Tibial artery (tissue), 4 donors: ENCODE measurements around the gene SYNGR2.
A peak's percentile ranks its signal among the peaks of the same experiment; 100 is the strongest.

Experiments
- DNase-seq, 2 donors: peaks; one replicate each; pipeline ENCODE4 v3.0.0-alpha.2; 2019
- H3K27ac ChIP-seq, 2 donors: fragments of 200-600 bp; sonication (generic) in 1 of 2; 1 replicate in 1 of 2; 2 replicates in 1 of 2; pipeline ENCODE4 v1.5.1; 2018 to 2019; ENCODE audit warnings: mild to moderate bottlenecking in 1 of 2
- H3K27me3 ChIP-seq, 2 donors: fragments of 200-600 bp; sonication (generic) in 1 of 2; one replicate each; pipeline versions ENCODE4 v1.5.1 to v1.6.0; 2016 to 2019
- H3K36me3 ChIP-seq, 3 donors: fragments of 200-600 bp; sonication (generic) in 2 of 3; one replicate each; pipeline ENCODE4 v1.5.1; 2016 to 2019; ENCODE audit warnings: mild to moderate bottlenecking in 2 of 3
- H3K4me1 ChIP-seq, 4 donors: fragments of 200-600 bp; sonication (generic) in 2 of 4; 1 replicate in 3 of 4; 2 replicates in 1 of 4; pipeline ENCODE4 v1.5.1; 2016 to 2019
- H3K4me3 ChIP-seq, 2 donors: fragments of 200-600 bp; sonication (generic) in 1 of 2; 1 replicate in 1 of 2; 2 replicates in 1 of 2; pipeline ENCODE4 v1.5.1; 2018 to 2019; ENCODE audit warnings: mild to moderate bottlenecking in 2 of 2
- H3K9me3 ChIP-seq, 3 donors: fragments of 200-600 bp; sonication (generic) in 1 of 3; one replicate each; pipeline ENCODE4 v1.5.1; 2016 to 2019
- intact Hi-C: fragments of 100-400 bp; cut with DNase I; formaldehyde crosslinking; loops from one replicate; pipeline ENCODE4 v1.15.0; 2023; ENCODE audit warnings: low total_unique reads
- TF ChIP-seq, protein P1 (sequence below), 2 experiments: fragments of 200-600 bp in 1 of 2; fragments of 450-650 bp in 1 of 2; IDR thresholded peaks; one replicate each; pipeline ENCODE4 v1.5.1; 2017 to 2019; ENCODE audit warnings: antibody characterized with exemption in 2 of 2, mild to moderate bottlenecking in 1 of 2, moderate library complexity in 1 of 2

The SYNGR2 gene

DNA sequence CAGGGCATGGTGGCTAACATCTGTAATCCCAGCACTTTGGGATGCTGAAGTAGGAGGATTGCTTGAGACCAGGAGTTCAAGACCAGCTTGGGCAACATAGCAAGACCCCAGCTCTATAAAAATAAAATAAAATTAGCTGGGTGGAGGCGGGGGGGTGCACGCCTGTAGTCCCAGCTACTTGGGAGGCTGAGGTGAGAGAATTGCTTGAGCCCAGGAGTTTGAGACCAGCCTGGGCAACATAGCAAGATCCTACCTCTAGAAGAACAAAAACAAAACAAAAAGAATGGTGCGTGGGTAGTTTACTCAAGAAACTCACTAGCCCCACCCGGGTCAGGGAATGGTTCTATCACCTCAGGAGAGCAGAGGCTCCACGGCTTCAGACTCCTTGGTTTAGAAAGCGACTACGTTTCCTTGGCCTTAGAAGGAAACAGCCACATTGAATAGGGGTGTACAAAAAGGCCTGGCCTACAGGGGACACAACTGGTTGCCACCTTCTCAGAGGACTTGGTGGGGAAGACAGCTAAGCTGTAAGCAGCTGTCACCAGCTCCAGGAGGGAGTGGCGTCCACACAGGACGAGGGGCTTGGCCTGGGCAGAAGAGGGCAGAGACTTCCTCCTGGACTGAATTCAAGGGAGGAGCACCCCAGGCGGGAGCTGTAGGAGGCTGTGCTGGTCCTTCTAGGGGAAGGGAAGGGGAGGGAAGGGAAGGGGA, 17.8 kb downstream of the SYNGR2 start:
- Histone ChIP-seq H3K4me1 (peaks cover 0 to 20% (median 12%) of the 10 kb centered on the region in 4 donors), H3K27me3 (no peaks in the 10 kb centered on the region), H3K9me3 (no peaks in the 10 kb centered on the region), H3K27ac (no peak overlapping the region), H3K36me3 (peaks cover 0 to 9% (median 7%) of the 10 kb centered on the region in 3 donors), H3K4me3 (peak overlapping the region; percentile 43 to 54)
- intact Hi-C loops = no loop called here
- DNase-seq = peak; percentile 48 to 76
- TF ChIP-seq, protein P1, sequence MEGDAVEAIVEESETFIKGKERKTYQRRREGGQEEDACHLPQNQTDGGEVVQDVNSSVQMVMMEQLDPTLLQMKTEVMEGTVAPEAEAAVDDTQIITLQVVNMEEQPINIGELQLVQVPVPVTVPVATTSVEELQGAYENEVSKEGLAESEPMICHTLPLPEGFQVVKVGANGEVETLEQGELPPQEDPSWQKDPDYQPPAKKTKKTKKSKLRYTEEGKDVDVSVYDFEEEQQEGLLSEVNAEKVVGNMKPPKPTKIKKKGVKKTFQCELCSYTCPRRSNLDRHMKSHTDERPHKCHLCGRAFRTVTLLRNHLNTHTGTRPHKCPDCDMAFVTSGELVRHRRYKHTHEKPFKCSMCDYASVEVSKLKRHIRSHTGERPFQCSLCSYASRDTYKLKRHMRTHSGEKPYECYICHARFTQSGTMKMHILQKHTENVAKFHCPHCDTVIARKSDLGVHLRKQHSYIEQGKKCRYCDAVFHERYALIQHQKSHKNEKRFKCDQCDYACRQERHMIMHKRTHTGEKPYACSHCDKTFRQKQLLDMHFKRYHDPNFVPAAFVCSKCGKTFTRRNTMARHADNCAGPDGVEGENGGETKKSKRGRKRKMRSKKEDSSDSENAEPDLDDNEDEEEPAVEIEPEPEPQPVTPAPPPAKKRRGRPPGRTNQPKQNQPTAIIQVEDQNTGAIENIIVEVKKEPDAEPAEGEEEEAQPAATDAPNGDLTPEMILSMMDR (IDR thresholded peaks at IDR 0.05) = no peak

DNA sequence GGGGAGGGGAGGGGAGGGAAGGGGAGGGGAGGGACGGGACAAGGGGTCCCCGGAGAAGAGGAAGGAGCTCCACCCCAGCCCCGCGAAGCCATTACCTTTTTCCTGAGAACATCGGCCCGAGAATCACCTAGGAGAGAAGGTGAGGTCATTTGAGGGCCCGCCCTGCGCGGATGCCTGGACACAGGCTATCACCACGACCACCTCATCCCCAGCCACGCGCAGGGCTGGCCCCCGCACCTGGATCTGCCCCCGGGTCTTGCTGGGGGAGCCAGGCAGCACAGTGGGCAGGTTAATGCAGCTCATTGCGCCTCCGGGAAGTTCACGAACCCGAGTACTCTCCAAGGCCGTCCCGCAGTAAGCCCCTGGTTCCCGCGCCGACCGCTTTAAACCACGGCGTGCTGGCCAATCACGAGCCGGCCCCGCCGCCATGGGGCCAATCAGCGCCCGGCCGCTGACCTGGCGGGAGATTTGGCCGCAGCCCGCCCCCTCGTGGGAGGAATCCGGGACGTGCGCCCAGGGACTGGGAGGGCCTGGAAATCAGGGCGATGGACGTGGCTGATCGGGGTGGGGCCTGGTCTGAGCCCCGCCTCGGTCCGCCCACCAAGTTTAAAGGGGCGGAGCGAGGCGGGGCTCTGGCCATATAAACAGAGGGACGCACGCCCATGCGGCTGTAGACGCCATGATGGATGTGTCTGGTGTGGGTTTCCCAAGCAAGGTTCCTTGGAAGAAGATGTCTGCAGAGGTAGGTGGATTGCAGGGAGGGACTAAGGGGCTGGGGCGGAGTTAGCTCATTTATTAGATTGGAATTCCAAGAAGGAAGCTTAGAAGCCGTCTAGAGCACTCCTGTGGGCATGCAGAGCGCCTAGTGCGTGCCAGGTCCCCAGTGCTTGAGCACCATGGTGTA, 18.6 kb downstream of the SYNGR2 start, which contains the start of the genes AFMID and TK1:
Gene AFMID (plus strand): TSS at position 671 of the 904 bp plus-strand sequence. CDS start 9 bp downstream, at position 680.
Gene TK1 (minus strand): TSS at position 361 of the 904 bp plus-strand sequence. CDS start 58 bp downstream, at position 303.
- Histone ChIP-seq H3K36me3 (peaks cover 0 to 17% (median 9%) of the 10 kb centered on the region in 3 donors), H3K4me3 (peak within 1 kb of the TSS; percentile 43 to 54), H3K27ac (peak within 1 kb of the TSS; percentile 36 to 53), H3K27me3 (no peaks in the 10 kb centered on the region), H3K4me1 (peaks cover 0 to 20% (median 12%) of the 10 kb centered on the region in 4 donors), H3K9me3 (no peaks in the 10 kb centered on the region)
- intact Hi-C loops = no loop called here
- DNase-seq = peak; percentile 91 to 97
- TF ChIP-seq, protein P1 (IDR thresholded peaks at IDR 0.05) = peak; percentile 77 to 92

DNA sequence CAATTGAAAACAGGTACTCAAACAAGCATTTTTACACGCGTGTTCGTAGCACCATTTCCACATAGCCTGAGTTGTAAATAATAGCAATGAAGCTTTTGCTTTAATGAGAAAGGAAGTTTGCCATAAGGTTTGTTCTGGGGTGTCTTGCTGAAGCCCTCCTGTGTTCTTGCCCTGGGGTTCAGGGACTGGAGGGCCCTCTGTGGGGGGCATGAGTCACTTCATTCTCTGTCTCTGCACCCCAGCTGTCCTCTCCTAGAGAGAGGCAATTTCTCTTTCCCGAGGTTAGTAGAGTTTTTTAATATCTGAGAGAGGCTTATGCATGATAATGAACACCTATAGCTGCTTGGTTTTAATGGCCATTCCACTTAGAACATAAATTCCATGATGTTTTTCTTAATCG, 28.3 kb downstream of the SYNGR2 start:
- no peaks in the 10 kb centered on the region for H3K9me3 ChIP-seq
- H3K4me1 ChIP-seq = peaks cover 0 to 11% (median 0%) of the 10 kb centered on the region in 4 donors
- peaks cover 6 to 52% (median 31%) of the 10 kb centered on the region in 3 donors for H3K36me3 ChIP-seq
- no peaks in the 10 kb centered on the region for H3K27me3 ChIP-seq
- no peak for DNase-seq
- no peak overlapping the region for H3K27ac ChIP-seq
- TF ChIP-seq, protein P1 (IDR thresholded peaks at IDR 0.05) = no peak
- no peak overlapping the region for H3K4me3 ChIP-seq
- intact Hi-C loops = no loop called here

DNA sequence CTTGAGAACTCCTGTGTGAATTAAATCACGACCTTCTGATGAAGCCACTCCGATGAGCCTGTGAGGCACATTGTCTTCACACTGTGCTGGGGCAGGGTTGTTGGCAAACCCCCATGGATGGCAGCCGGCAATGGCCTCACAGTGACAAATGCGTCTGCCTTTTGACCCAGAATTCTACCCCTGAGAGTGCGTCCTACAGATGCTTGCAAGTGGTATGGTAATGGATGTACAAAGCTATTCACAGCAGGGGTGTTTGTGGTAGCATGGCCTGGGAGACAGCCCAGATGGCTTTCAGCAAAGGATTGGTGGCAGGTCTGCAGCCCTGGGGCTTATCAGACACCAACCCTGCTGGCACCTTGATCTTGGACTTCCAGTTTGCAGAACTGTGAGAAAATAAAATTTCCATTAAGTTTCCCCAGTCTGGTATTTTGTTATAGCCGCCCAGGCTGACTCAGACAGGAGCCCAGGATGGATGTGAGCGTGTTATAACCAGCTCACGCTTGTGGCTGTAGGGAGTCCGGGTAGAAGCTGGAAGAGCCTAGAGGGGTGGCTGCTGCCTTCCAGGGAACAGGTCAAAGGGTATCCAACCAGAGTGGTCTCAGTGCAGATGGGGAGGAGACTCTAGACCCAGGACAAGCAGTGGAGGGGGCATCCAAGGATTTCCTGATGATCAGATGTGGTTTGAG, 28.9 kb downstream of the SYNGR2 start:
- Histone ChIP-seq H3K4me3 (no peak overlapping the region), H3K9me3 (no peaks in the 10 kb centered on the region), H3K4me1 (peaks cover 0 to 11% (median 0%) of the 10 kb centered on the region in 4 donors), H3K27me3 (no peaks in the 10 kb centered on the region), H3K36me3 (peaks cover 5 to 47% (median 31%) of the 10 kb centered on the region in 3 donors), H3K27ac (peak overlapping the region in 1 of 2 donors; percentile 49)
- intact Hi-C loops = no loop called here
- TF ChIP-seq, protein P1 (IDR thresholded peaks at IDR 0.05) = no peak
- no peak for DNase-seq

DNA sequence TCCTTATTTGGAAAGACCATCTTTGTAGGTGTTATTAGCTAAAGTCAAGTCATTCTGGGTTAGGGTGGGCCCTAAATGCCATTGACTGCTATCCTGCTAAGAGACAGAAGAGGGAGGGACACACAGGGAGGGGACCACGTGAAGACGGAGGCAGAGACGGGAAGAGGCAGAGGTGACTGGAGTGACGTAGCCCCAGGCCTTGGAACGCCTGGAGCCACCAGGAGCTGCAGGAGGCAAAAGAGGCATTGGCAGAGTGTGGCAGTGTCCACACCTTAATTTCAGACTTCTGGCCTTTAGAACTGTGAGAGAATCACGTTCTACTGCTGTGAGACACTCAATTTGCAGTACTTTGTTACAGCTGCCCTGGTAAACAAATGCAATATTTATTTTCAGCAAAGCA, 32.1 kb downstream of the SYNGR2 start:
- DNase-seq = no peak
- Histone ChIP-seq H3K27me3 (no peaks in the 10 kb centered on the region), H3K27ac (no peak overlapping the region), H3K9me3 (no peaks in the 10 kb centered on the region), H3K4me1 (peaks cover 0 to 11% (median 0%) of the 10 kb centered on the region in 4 donors), H3K4me3 (no peak overlapping the region), H3K36me3 (peaks cover 0 to 37% (median 25%) of the 10 kb centered on the region in 3 donors)
- TF ChIP-seq, protein P1 (IDR thresholded peaks at IDR 0.05) = no peak
- intact Hi-C loops = no loop called here
